Rectal smooth muscle tissue (tissue), 1 donor: ENCODE data around the gene PSMB4.
"Not testable (repeated sequence)": the region's sequence is repeated elsewhere in the genome, so short reads cannot be mapped to it uniquely, and the experiment has no call there.

Experiments used
- H3K27ac ChIP-seq: one replicate; pipeline ENCODE4 v1.7.0; 2013; ENCODE audit warnings: low read depth, low read length, inconsistent platforms
- H3K27me3 ChIP-seq: one replicate; pipeline ENCODE4 v1.7.0; 2013; ENCODE audit warnings: low read length; ENCODE audit not compliant: control insufficient read depth, insufficient read depth
- H3K36me3 ChIP-seq: one replicate; pipeline ENCODE4 v1.7.0; 2013; ENCODE audit warnings: low read length; ENCODE audit not compliant: control insufficient read depth, insufficient read depth
- H3K4me1 ChIP-seq: one replicate; pipeline ENCODE4 v1.7.0; 2013; ENCODE audit warnings: low read length; ENCODE audit not compliant: control insufficient read depth, insufficient read depth
- H3K4me3 ChIP-seq: one replicate; pipeline ENCODE4 v1.7.0; 2013; ENCODE audit warnings: low read length
- H3K9ac ChIP-seq: one replicate; pipeline ENCODE4 v1.7.0; 2013; ENCODE audit warnings: low read length

The PSMB4 gene

DNA sequence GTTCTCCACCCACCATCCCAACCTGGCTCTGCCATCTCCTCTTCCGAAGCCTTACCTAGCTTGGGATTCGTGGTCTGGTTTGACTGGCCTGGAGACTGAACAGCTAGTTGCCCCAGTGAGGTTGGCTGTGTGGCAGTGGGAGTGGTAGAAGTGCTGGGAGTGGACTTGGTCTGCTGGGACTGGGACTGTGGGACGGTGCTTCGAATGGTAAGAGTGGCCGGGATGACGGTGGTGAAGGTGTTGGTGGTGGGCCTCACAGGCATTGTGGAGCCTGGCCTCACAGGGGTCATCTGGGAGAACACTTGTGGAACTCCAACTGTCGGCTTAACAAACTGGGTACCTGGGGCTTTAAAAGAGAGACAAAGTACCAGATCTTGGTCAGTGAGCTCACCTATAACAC lies 28.7 kb downstream of the PSMB4 start:
- Histone ChIP-seq H3K27ac (no peak overlapping the region), H3K9ac (no peak overlapping the region), H3K36me3 (peaks cover 42% of the 10 kb centered on the region), H3K4me3 (no peak overlapping the region), H3K4me1 (no peaks in the 10 kb centered on the region), H3K27me3 (no peaks in the 10 kb centered on the region)

DNA sequence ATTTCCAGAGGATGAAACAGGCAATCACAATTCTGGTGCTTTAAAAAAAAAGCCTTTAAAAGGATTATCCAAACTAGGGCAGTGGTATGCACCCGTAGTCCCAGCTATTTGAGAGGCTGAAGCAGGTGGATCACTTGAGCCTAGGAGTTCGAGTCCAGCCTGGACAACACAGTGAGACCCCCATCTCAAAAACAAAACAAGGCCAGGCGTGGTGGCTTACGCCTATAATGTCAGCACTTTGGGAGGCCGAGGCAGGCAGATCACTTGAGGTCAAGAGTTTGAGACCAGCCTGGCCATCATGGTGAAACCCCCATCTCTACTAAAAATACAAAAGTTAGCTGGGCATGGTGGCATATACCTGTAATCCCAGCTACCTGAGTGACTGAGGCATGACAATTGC lies 34.5 kb downstream of the PSMB4 start:
- not testable (repeated sequence) for H3K4me3 ChIP-seq

DNA sequence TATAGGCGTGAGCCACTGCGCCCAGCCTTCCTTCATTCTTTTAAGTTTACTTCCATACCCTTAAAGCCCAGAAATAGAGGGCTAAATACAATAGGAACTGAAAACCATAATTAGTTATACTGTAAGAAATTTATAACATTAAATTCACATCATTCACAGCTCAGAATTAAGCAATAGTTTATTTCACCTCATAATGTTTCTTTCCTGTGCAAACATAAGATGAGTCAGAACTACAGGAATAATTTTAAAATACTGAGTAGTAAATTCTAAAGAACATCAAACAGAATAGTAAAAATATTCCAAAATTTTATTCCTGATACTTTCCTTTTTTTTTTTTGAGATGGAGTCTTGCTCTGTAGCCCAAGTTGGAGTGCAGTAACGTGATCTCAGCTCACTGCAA lies 35.8 kb downstream of the PSMB4 start:
- no peak overlapping the region for H3K4me3 ChIP-seq
- H3K9ac ChIP-seq: no peak overlapping the region
- no peak overlapping the region for H3K27ac ChIP-seq
- no peaks in the 10 kb centered on the region for H3K27me3 ChIP-seq
- no peaks in the 10 kb centered on the region for H3K4me1 ChIP-seq
- peaks cover 6% of the 10 kb centered on the region for H3K36me3 ChIP-seq

More for the DNA sequence above, 34.5 kb downstream of the PSMB4 start:
- not testable (repeated sequence) for H3K27ac ChIP-seq, H3K9ac ChIP-seq, H3K36me3 ChIP-seq, H3K27me3 ChIP-seq, H3K4me1 ChIP-seq

DNA sequence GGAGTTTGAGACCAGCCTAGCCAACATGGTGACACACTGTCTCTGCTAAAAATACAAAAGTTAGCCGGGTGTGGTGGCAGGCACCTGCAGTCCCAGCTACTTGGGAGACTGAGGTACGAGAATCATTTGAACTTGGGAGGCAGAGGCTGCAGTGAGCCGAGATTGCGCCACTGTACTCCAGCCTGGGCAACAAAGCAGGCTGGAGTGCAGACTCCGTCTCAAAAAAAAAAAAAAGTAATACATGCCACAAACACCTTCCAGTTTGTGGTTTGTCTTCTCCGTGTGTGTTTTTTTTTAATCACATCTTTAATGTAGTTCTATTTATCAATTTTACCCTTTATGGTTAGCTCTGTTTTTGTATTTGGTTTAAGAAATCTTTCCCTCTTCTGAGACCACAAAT lies 37.6 kb downstream of the PSMB4 start:
- H3K9ac ChIP-seq: no peak overlapping the region
- no peak overlapping the region for H3K27ac ChIP-seq
- H3K4me1 ChIP-seq: no peaks in the 10 kb centered on the region
- no peak overlapping the region for H3K4me3 ChIP-seq
- peaks cover 9% of the 10 kb centered on the region for H3K36me3 ChIP-seq
- H3K27me3 ChIP-seq: no peaks in the 10 kb centered on the region

DNA sequence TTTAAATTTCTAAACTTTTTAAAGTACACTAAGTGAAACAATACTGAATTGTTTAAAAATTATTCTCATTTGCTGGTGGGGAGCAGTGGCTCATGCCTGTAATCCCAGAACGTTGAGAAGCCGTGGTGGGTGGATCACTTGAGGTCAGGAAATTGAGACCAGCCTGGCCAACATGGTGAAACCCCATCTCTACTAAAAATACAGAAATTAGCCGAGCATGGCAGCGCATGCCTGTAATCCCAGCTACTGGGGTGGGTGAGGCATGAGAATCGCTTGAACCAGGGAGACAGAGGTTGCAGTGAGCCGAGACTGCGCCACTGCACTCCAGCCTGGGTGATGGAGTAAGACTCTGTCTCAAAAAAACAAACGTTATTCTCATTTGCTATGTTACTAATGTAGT lies 38.0 kb downstream of the PSMB4 start:
- H3K4me1 ChIP-seq, H3K27me3 ChIP-seq, H3K27ac ChIP-seq, H3K9ac ChIP-seq, H3K4me3 ChIP-seq, H3K36me3 ChIP-seq: not testable (repeated sequence)

DNA sequence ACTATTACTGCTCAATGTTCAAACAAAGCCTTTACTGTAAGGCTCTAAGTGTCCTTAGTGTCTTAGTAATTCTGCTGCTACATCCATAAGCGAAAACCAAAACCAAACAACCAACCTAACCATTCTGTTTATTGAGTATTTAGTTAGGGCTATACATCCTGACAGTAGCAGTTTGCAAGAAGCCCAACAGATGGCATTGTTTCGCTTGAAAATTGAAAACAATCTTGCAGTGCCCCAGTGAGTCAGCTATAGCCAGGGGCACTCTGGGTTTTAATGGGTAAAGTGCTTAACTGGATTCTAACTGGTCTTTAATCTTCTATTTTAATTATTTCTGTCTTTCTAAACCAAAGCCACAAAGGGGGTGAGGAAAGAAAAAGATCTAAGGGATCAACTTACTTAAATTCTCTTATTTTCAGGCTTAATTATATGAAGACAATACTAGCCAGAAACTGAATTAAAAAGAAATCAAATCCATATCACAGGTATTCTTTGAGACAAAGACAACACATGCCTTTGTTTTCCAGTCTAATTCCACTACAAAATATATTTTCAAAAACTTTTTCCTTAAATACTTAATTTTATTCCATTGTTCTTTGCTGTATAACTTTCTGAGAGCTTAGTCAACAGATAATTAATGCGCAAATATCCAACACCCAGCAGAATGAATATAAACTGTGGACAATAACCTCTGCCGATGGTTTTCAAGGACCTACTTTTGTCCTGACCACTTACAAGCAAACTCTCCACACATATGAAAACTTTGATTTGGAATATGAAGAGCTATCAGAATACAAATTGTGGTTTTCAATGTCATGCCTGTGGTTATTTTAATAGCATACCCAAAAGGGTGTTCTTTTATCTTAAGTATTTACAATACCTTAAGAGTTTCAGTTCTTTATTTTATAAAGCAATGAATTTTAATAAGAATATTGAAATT lies 44.7 kb downstream of the PSMB4 start:
- Histone ChIP-seq H3K4me1 (peaks cover 11% of the 10 kb centered on the region), H3K27ac (no peak overlapping the region), H3K36me3 (peaks cover 7% of the 10 kb centered on the region), H3K9ac (no peak overlapping the region), H3K4me3 (no peak overlapping the region), H3K27me3 (no peaks in the 10 kb centered on the region)

DNA sequence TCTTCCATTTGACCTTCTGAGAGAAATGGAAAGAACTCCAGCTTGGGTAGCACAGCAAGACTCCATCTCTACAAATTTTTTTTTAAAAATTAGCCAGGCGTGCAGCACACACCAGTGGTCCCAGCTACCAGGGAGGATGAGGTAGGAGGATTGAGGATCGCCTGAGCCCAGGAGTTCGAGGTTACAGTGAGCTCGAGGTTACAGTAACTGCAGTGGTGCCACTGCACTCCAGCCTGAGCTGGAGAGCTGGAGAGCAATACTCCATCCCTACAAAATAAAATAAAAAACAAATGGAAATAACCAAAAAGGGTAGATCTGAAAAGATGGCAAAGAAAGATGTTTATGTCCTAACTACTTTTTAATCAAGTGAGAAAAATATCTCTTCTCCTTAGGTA lies 45.4 kb downstream of the PSMB4 start:
- Histone ChIP-seq H3K4me3 (no peak overlapping the region), H3K4me1 (peaks cover 11% of the 10 kb centered on the region), H3K27me3 (no peaks in the 10 kb centered on the region), H3K9ac (no peak overlapping the region), H3K27ac (no peak overlapping the region), H3K36me3 (peaks cover 7% of the 10 kb centered on the region)

DNA sequence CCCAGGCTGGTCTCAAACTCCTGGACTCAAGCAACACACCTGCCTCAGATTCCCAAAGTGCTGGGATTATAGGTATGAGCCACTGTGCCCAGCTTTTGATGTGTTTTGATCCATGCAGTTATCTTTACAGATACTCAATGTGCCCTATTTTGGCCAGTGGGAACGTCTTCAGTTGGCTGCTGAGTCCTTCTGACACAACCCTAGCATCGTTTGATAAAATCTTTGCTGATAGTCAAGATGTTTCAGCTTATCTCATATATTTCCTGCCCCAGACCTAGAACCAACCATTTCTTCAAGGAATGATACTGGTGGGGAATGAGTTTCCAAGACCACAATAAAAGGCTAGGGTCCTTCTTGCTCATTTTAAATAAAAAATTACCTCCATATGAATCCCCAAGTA lies 48.3 kb downstream of the PSMB4 start:
- Histone ChIP-seq H3K36me3 (no peaks in the 10 kb centered on the region), H3K27me3 (no peaks in the 10 kb centered on the region), H3K27ac (no peak overlapping the region), H3K9ac (no peak overlapping the region), H3K4me3 (no peak overlapping the region), H3K4me1 (peaks cover 11% of the 10 kb centered on the region)
